Activated naive CD4-positive, alpha-beta T cell treated with anti-CD3 and anti-CD28 coated beads, Interleukin-2, amount 10 ng/mL, durations not matched to agents 7 days and 5 days (primary cell): ENCODE data around the gene AIPL1.

Source experiments
- CTCF ChIA-PET: fragments of 350-600 bp; sonication (Branson Sonifier 250); formaldehyde crosslinking; loops from one replicate; lab custom pipeline; 2021; ENCODE audit warnings: antibody characterized with exemption; lab: Charles Lee
- DNase-seq: peaks from one replicate; pipeline ENCODE4 v3.0.0-alpha.2; 2020
- H3K27ac Mint-ChIP-seq: one replicate; pipeline ENCODE4 v1.8.0; 2021; ENCODE audit warnings: mild to moderate bottlenecking, moderate library complexity, mixed read lengths
- H3K27me3 Mint-ChIP-seq: one replicate; pipeline ENCODE4 v1.8.0; 2021; ENCODE audit warnings: mild to moderate bottlenecking, mixed read lengths
- H3K36me3 Mint-ChIP-seq: one replicate; pipeline ENCODE4 v1.8.0; 2021; ENCODE audit warnings: mixed read lengths
- H3K4me1 Mint-ChIP-seq: one replicate; pipeline ENCODE4 v1.8.0; 2021; ENCODE audit warnings: mixed read lengths
- H3K4me3 Mint-ChIP-seq: one replicate; pipeline ENCODE4 v1.8.0; 2021; ENCODE audit warnings: mild to moderate bottlenecking, moderate library complexity, mixed read lengths
- H3K9me3 Mint-ChIP-seq: one replicate; pipeline ENCODE4 v1.8.0; 2021; ENCODE audit warnings: mixed read lengths

The AIPL1 gene

GRCh38 chr17:6472517-6472916 lies 37.6 kb upstream of the AIPL1 start:
- CTCF ChIA-PET: interaction anchor here (0.9 to 3.5 kb wide), 24 partner anchors 10 to 532 kb away, joined by 3 to 17 read pairs (median 4); no protein-coding TSS in a partner anchor
- Mint-ChIP-seq H3K4me1 (no peaks in the 10 kb centered on the region), H3K9me3 (no peaks in the 10 kb centered on the region), H3K27me3 (peaks cover 12% of the 10 kb centered on the region), H3K4me3 (no peak overlapping the region), H3K27ac (no peak overlapping the region), H3K36me3 (no peaks in the 10 kb centered on the region)
- no peak for DNase-seq

- Mint-ChIP-seq H3K9me3 (no peaks in the 10 kb centered on the region), H3K4me3 (no peak overlapping the region), H3K27me3 (peaks cover 12% of the 10 kb centered on the region), H3K36me3 (no peaks in the 10 kb centered on the region), H3K27ac (no peak overlapping the region), H3K4me1 (no peaks in the 10 kb centered on the region)
- CTCF ChIA-PET: interaction anchor here (1.2 to 3.5 kb wide), 10 partner anchors 9 to 177 kb away, joined by 3 to 17 read pairs (median 4); no protein-coding TSS in a partner anchor
- DNase-seq: no peak
Measured at GRCh38 chr17:6471531-6472465, 36.9 kb upstream of the AIPL1 start.

GRCh38 chr17:6470751-6471521 lies 36.0 kb upstream of the AIPL1 start:
- CTCF ChIA-PET: interaction anchor here (3.5 kb wide), 1 partner anchor 177 kb away, joined by 17 read pairs; no protein-coding TSS in a partner anchor
- no peak for DNase-seq
- no peak overlapping the region for H3K27ac Mint-ChIP-seq
- H3K36me3 Mint-ChIP-seq: no peaks in the 10 kb centered on the region
- no peak overlapping the region for H3K4me3 Mint-ChIP-seq
- H3K4me1 Mint-ChIP-seq: no peaks in the 10 kb centered on the region
- peaks cover 12% of the 10 kb centered on the region for H3K27me3 Mint-ChIP-seq
- no peaks in the 10 kb centered on the region for H3K9me3 Mint-ChIP-seq

GRCh38 chr17:6470146-6470718 lies 35.3 kb upstream of the AIPL1 start:
- Mint-ChIP-seq H3K4me1 (no peaks in the 10 kb centered on the region), H3K27me3 (peaks cover 12% of the 10 kb centered on the region), H3K27ac (no peak overlapping the region), H3K4me3 (no peak overlapping the region), H3K36me3 (no peaks in the 10 kb centered on the region), H3K9me3 (no peaks in the 10 kb centered on the region)
- DNase-seq: no peak
- CTCF ChIA-PET: interaction anchor here (3.5 kb wide), 1 partner anchor 178 kb away, joined by 17 read pairs; no protein-coding TSS in a partner anchor

- H3K4me1 Mint-ChIP-seq: no peaks in the 10 kb centered on the region
Measured at GRCh38 chr17:6468051-6468790, 33.3 kb upstream of the AIPL1 start.

GRCh38 chr17:6467567-6467966 lies 32.6 kb upstream of the AIPL1 start:
- DNase-seq: no peak
- CTCF ChIA-PET: no interaction called here
- no peaks in the 10 kb centered on the region for H3K9me3 Mint-ChIP-seq
- H3K36me3 Mint-ChIP-seq: no peaks in the 10 kb centered on the region
- H3K4me3 Mint-ChIP-seq: no peak overlapping the region
- no peak overlapping the region for H3K27ac Mint-ChIP-seq
- H3K27me3 Mint-ChIP-seq: peaks cover 10% of the 10 kb centered on the region
- no peaks in the 10 kb centered on the region for H3K4me1 Mint-ChIP-seq

More at GRCh38 chr17:6468051-6468790, 33.3 kb upstream of the AIPL1 start:
- Mint-ChIP-seq H3K9me3 (no peaks in the 10 kb centered on the region), H3K4me3 (no peak overlapping the region), H3K27me3 (peaks cover 11% of the 10 kb centered on the region), H3K27ac (no peak overlapping the region), H3K36me3 (no peaks in the 10 kb centered on the region)
- CTCF ChIA-PET: no interaction called here
- DNase-seq: no peak

GRCh38 chr17:6465206-6466003 lies 30.5 kb upstream of the AIPL1 start:
- peaks cover 9% of the 10 kb centered on the region for H3K4me1 Mint-ChIP-seq
- H3K27ac Mint-ChIP-seq: no peak overlapping the region
- no peak for DNase-seq
- no peaks in the 10 kb centered on the region for H3K9me3 Mint-ChIP-seq
- H3K27me3 Mint-ChIP-seq: peaks cover 15% of the 10 kb centered on the region
- CTCF ChIA-PET: no interaction called here
- H3K4me3 Mint-ChIP-seq: no peak overlapping the region
- no peaks in the 10 kb centered on the region for H3K36me3 Mint-ChIP-seq

GRCh38 chr17:6464446-6465041 lies 29.6 kb upstream of the AIPL1 start:
- peaks cover 20% of the 10 kb centered on the region for H3K27me3 Mint-ChIP-seq
- no peaks in the 10 kb centered on the region for H3K9me3 Mint-ChIP-seq
- DNase-seq: no peak
- H3K36me3 Mint-ChIP-seq: no peaks in the 10 kb centered on the region
- peaks cover 9% of the 10 kb centered on the region for H3K4me1 Mint-ChIP-seq
- CTCF ChIA-PET: no interaction called here
- H3K4me3 Mint-ChIP-seq: no peak overlapping the region
- no peak overlapping the region for H3K27ac Mint-ChIP-seq

GRCh38 chr17:6463616-6464445 lies 28.9 kb upstream of the AIPL1 start:
- Mint-ChIP-seq H3K27me3 (peaks cover 19% of the 10 kb centered on the region), H3K9me3 (no peaks in the 10 kb centered on the region), H3K27ac (no peak overlapping the region), H3K4me3 (no peak overlapping the region), H3K4me1 (peaks cover 9% of the 10 kb centered on the region), H3K36me3 (no peaks in the 10 kb centered on the region)
- DNase-seq: no peak
- CTCF ChIA-PET: no interaction called here

- Mint-ChIP-seq H3K4me3 (no peak overlapping the region), H3K4me1 (peaks cover 9% of the 10 kb centered on the region), H3K36me3 (no peaks in the 10 kb centered on the region), H3K27ac (no peak overlapping the region), H3K27me3 (peaks cover 12% of the 10 kb centered on the region), H3K9me3 (no peaks in the 10 kb centered on the region)
- CTCF ChIA-PET: interaction anchor here (1.7 kb wide), 1 partner anchor 10 kb away, joined by 9 read pairs; no protein-coding TSS in a partner anchor
- no peak for DNase-seq
Measured at GRCh38 chr17:6462692-6463091, 27.8 kb upstream of the AIPL1 start.

GRCh38 chr17:6461792-6462524 lies 27.0 kb upstream of the AIPL1 start:
- CTCF ChIA-PET: interaction anchor here (1.7 kb wide), 1 partner anchor 11 kb away, joined by 9 read pairs; no protein-coding TSS in a partner anchor
- H3K27me3 Mint-ChIP-seq: peaks cover 20% of the 10 kb centered on the region
- DNase-seq: peak; percentile 28
- no peaks in the 10 kb centered on the region for H3K9me3 Mint-ChIP-seq
- no peak overlapping the region for H3K4me3 Mint-ChIP-seq
- H3K27ac Mint-ChIP-seq: peak overlapping the region; percentile 11
- no peaks in the 10 kb centered on the region for H3K36me3 Mint-ChIP-seq
- H3K4me1 Mint-ChIP-seq: peaks cover 12% of the 10 kb centered on the region
